HFF-Myc (cell line): ENCODE results near the gene DPYSL3.

Source experiments
- DNase-seq: peaks from one replicate; pipeline ENCODE4 v3.0.0-alpha.2; 2011; ENCODE audit warnings: low read depth; ENCODE audit errors: extremely low read depth
- H3K4me3 ChIP-seq: replicated peaks from 2 replicates; pipeline ENCODE4 v1.5.1; 2011; ENCODE audit warnings: low read depth, mild to moderate bottlenecking, control low read depth, low read length
- TF ChIP-seq, protein P1 (sequence below): IDR thresholded peaks from 2 replicates; pipeline ENCODE4 v1.5.1; 2012; ENCODE audit warnings: mild to moderate bottlenecking, low read depth, low read length, control low read depth; ENCODE audit errors: missing control alignments

The DPYSL3 gene

DNA sequence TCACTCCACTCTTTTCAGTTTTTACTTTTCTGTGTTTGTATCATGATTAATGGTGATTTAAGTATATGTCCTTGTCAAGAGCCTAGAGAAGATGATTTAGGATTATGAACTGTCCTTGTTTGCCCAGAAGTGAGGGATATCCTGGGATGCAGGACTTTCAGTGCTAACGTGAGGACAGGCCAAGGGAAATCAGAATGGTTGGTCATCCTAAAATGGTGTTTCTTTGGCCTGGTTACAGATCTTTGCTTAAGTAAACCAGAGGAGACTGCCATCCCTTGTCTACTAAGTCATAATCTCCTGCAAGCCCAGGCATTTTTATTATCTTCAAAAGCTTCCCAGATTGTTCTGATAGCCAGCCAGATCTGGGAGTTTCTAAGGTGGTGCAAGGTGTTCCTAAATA is 22.3 kb upstream of the DPYSL3 start:
- TF ChIP-seq, protein P1, sequence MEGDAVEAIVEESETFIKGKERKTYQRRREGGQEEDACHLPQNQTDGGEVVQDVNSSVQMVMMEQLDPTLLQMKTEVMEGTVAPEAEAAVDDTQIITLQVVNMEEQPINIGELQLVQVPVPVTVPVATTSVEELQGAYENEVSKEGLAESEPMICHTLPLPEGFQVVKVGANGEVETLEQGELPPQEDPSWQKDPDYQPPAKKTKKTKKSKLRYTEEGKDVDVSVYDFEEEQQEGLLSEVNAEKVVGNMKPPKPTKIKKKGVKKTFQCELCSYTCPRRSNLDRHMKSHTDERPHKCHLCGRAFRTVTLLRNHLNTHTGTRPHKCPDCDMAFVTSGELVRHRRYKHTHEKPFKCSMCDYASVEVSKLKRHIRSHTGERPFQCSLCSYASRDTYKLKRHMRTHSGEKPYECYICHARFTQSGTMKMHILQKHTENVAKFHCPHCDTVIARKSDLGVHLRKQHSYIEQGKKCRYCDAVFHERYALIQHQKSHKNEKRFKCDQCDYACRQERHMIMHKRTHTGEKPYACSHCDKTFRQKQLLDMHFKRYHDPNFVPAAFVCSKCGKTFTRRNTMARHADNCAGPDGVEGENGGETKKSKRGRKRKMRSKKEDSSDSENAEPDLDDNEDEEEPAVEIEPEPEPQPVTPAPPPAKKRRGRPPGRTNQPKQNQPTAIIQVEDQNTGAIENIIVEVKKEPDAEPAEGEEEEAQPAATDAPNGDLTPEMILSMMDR: no peak
- no peak overlapping the region for H3K4me3 ChIP-seq
- no peak for DNase-seq

DNA sequence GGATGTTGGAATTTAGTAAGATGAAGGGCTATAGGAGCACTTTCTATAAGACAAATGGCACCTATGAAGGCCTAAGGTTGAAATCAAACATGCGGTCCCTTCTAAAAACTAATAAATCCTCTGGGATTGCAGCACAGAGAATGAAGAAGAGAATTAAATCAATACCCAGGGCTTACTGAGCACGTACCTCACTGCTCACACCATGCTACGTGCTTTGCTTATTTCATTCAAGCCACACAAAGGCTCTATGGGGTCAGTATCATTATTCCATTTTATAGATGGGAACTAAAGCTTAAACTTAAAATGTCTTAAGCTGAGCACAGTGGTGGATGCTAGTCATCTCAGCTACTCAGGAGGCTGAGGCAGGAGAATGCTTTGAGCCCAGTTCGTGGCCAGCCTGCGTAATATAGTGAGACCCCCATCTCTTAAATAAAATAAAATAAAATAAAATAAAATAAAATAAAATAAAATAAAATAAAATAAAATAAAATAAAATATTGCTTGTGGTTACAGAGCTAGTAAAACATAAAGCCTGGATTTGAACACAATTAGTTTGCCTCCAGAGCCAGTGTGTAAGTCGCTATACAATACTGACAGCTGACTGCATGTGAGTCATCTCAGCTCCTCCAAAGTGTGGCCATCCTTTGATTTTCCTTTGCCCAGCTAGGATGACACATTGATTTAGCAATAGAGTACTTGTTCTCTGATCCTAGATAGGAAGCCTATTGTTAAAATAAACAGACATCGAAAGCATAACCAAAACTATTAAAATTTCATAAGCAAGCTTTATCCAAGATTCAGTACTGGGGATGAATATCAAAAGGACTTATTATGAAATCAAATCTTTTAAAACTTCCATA is 20.9 kb upstream of the DPYSL3 start:
- DNase-seq: no peak
- no peak overlapping the region for H3K4me3 ChIP-seq
- TF ChIP-seq, protein P1: no peak

DNA sequence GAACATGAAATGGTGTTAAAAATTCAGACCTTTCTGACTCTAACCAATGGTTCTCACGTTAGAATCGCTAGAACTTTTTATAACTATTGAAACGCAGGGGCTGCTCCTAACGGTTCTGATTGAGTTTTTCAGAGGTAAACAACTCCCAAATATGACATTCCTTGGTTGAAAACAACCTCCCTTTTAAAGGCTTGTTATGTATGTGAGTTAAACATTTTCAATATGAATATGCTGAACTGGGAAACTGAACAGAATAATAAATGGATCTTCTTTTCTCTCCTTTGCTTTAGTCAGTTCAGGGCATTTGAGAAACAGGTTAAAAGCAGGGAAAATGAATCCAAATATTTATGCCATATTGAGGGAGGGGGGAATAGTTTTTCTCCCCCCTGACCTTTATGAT is 13.2 kb upstream of the DPYSL3 start:
- TF ChIP-seq, protein P1: no peak
- DNase-seq: no peak

DNA sequence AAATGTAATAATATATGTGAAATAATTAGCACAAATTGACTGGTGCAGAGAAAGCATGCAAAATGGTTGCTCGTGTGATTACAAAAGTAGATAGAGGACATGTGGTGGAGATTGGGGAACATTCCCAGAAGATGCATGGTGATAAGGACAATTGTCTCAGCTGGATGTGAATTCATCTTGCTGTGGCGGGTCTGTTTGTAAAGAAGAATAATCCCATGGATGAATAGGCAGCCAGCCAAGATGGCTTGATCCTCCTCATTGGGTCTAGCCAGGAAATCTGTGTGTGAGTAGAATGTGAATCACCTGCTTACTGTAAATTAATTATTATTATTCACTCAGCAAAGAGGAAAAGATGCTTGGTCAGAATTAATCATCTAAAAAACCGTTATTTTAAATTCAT is 12.6 kb upstream of the DPYSL3 start:
- H3K4me3 ChIP-seq: no peak overlapping the region
- TF ChIP-seq, protein P1: no peak
- no peak for DNase-seq

More for the DNA sequence above, 13.2 kb upstream of the DPYSL3 start:
- no peak overlapping the region for H3K4me3 ChIP-seq

DNA sequence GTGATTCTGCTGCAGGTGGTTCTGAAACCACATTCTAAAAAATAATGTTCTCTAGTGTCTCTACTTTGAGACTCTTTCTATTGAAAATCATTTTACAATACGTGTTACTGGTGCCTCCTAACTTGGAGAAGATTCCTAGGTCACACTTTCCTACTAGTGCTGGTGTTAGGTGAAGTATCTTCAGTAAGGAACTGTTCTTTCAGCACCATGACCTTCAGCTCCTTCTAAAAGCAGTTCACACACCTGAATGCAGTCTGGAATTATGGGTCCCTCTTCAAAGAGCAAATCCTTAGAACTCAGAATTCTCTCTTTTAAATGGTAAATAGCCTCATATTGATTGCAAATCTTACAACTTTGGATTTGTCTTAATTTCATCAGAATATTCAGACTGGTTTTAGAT is 10.6 kb upstream of the DPYSL3 start:
- no peak overlapping the region for H3K4me3 ChIP-seq
- DNase-seq: no peak
- TF ChIP-seq, protein P1: no peak

DNA sequence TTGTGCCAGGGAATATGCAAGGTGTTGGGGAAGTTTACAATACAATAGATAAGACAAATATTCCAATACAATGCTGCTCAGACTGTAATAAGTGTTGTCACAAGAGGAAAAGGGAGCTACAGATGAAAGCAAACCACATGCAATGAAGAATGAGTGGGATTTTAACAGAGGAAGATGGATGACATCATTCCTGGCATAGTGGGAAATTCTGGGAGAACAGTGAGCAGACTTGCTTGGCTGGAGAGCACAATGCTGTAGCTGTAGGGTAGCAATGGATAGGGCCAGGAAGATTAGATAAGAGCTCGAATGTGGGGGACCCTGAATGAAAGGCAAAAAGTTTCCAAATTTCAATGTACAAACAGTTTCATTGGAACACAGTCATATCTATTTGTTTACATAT is 9.5 kb upstream of the DPYSL3 start:
- H3K4me3 ChIP-seq: no peak overlapping the region
- DNase-seq: no peak
- TF ChIP-seq, protein P1: no peak
